ENCODE results near the gene C3orf80. TPM values are rescaled to one million over a fixed set of nuclear protein-coding genes. Genes with fewer than 3 reads are reported as not detected.
"Not testable (repeated sequence)": the region's sequence is repeated elsewhere in the genome, so short reads cannot be mapped to it uniquely, and the experiment has no call there.

The C3orf80 gene
- total RNA-seq, 1 experiment from 2014 or later, result 0.66 TPM

DNA sequence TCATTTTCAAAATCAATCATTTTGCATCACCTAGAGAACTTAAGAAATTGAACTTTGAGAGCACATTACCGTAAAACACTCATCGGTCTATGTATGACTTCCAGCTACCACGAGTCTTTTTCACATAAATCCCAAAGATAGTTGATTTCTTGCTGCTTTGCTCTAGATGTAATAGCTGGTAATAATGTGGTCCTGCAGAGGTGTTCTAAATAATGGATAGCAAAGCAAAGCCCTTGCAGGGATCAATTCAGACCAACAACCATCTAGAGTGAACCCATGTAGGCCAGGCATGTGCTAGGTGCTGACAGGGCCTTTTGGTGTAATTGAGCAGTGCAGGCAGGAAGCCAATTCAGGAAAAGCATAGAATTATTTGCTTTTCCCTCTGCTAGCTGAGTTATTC is 26.1 kb upstream of the C3orf80 start:
- ATAC-seq (no peak), DNase-seq (ENCODE audit: low spot score) (no peak)
- TF ChIP-seq, protein P1, sequence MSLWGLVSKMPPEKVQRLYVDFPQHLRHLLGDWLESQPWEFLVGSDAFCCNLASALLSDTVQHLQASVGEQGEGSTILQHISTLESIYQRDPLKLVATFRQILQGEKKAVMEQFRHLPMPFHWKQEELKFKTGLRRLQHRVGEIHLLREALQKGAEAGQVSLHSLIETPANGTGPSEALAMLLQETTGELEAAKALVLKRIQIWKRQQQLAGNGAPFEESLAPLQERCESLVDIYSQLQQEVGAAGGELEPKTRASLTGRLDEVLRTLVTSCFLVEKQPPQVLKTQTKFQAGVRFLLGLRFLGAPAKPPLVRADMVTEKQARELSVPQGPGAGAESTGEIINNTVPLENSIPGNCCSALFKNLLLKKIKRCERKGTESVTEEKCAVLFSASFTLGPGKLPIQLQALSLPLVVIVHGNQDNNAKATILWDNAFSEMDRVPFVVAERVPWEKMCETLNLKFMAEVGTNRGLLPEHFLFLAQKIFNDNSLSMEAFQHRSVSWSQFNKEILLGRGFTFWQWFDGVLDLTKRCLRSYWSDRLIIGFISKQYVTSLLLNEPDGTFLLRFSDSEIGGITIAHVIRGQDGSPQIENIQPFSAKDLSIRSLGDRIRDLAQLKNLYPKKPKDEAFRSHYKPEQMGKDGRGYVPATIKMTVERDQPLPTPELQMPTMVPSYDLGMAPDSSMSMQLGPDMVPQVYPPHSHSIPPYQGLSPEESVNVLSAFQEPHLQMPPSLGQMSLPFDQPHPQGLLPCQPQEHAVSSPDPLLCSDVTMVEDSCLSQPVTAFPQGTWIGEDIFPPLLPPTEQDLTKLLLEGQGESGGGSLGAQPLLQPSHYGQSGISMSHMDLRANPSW (CRISPR knock-in tag; conservative IDR thresholded peaks at IDR 0.05; ENCODE audit: low read depth), result no peak
- no peak for TF ChIP-seq EMX1 (CRISPR knock-in tag; IDR thresholded peaks at IDR 0.05)
- TF ChIP-seq KAT7 (CRISPR knock-in tag; IDR thresholded peaks at IDR 0.05; ENCODE audit: borderline replicate concordance), result no peak
- TF ChIP-seq FOXK1 (CRISPR knock-in tag; IDR thresholded peaks at IDR 0.05), result no peak
- TF ChIP-seq, protein P2, sequence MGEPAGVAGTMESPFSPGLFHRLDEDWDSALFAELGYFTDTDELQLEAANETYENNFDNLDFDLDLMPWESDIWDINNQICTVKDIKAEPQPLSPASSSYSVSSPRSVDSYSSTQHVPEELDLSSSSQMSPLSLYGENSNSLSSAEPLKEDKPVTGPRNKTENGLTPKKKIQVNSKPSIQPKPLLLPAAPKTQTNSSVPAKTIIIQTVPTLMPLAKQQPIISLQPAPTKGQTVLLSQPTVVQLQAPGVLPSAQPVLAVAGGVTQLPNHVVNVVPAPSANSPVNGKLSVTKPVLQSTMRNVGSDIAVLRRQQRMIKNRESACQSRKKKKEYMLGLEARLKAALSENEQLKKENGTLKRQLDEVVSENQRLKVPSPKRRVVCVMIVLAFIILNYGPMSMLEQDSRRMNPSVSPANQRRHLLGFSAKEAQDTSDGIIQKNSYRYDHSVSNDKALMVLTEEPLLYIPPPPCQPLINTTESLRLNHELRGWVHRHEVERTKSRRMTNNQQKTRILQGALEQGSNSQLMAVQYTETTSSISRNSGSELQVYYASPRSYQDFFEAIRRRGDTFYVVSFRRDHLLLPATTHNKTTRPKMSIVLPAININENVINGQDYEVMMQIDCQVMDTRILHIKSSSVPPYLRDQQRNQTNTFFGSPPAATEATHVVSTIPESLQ (CRISPR knock-in tag; IDR thresholded peaks at IDR 0.05), result no peak
- TF ChIP-seq ZNF671 (CRISPR knock-in tag; IDR thresholded peaks at IDR 0.05), result no peak
- TF ChIP-seq FOXP1 (CRISPR knock-in tag; IDR thresholded peaks at IDR 0.05; ENCODE audit: borderline replicate concordance), result no peak
- TF ChIP-seq NR3C1 (CRISPR knock-in tag; conservative IDR thresholded peaks at IDR 0.05; ENCODE audit: low read depth), result no peak
- no peak for TF ChIP-seq OVOL2 (CRISPR knock-in tag; IDR thresholded peaks at IDR 0.05; ENCODE audit: borderline replicate concordance)
- H3K36me3 Mint-ChIP-seq, result no peaks in the 10 kb centered on the region
- H3K27ac Mint-ChIP-seq, result no peak overlapping the region
- H3K27me3 Mint-ChIP-seq (ENCODE audit: low read depth), result no peaks in the 10 kb centered on the region
- no peak overlapping the region for H3K4me3 Mint-ChIP-seq
- H3K4me1 Mint-ChIP-seq, result no peaks in the 10 kb centered on the region
- ChIA-PET POLR2A (no interaction called here), CTCF (no interaction called here)
- H3K9me3 Mint-ChIP-seq, result peaks cover 6% of the 10 kb centered on the region

- H3K27ac Mint-ChIP-seq, result no peak overlapping the region
- ATAC-seq, result no peak
- CTCF ChIA-PET, result no interaction called here
- H3K9me3 Mint-ChIP-seq, result peaks cover 11% of the 10 kb centered on the region
- no peak for DNase-seq (ENCODE audit: low spot score)
- TF ChIP-seq IRF2 (CRISPR knock-in tag; IDR thresholded peaks at IDR 0.05; ENCODE audit: borderline replicate concordance, low read depth), result no peak
- TF ChIP-seq FOXP4 (CRISPR knock-in tag; IDR thresholded peaks at IDR 0.05), result no peak
- TF ChIP-seq RORB (CRISPR knock-in tag; IDR thresholded peaks at IDR 0.05), result no peak
- TF ChIP-seq, protein P3, sequence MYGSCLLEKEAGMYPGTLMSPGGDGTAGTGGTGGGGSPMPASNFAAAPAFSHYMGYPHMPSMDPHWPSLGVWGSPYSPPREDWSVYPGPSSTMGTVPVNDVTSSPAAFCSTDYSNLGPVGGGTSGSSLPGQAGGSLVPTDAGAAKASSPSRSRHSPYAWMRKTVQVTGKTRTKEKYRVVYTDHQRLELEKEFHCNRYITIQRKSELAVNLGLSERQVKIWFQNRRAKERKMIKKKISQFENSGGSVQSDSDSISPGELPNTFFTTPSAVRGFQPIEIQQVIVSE (CRISPR knock-in tag; IDR thresholded peaks at IDR 0.05; ENCODE audit: borderline replicate concordance), result no peak
- TF ChIP-seq ELF4 (CRISPR knock-in tag; IDR thresholded peaks at IDR 0.05; ENCODE audit: low read depth), result no peak
- TF ChIP-seq NFE2L1 (CRISPR knock-in tag; IDR thresholded peaks at IDR 0.05), result no peak
- H3K36me3 Mint-ChIP-seq, result no peaks in the 10 kb centered on the region
- POLR2A ChIA-PET, result no interaction called here
- no peaks in the 10 kb centered on the region for H3K4me1 Mint-ChIP-seq
- H3K4me3 Mint-ChIP-seq, result no peak overlapping the region
- no peaks in the 10 kb centered on the region for H3K27me3 Mint-ChIP-seq (ENCODE audit: low read depth)
Measured at GRCh38 chr3:160200353-160200752, 24.9 kb upstream of the C3orf80 start.

- H3K36me3 Mint-ChIP-seq; CTCF ChIA-PET; POLR2A ChIA-PET; DNase-seq (ENCODE audit: low spot score); H3K4me1 Mint-ChIP-seq; H3K4me3 Mint-ChIP-seq; H3K27me3 Mint-ChIP-seq (ENCODE audit: low read depth); H3K27ac Mint-ChIP-seq; ATAC-seq: not testable (repeated sequence)
- peaks cover 13% of the 10 kb centered on the region for H3K9me3 Mint-ChIP-seq
Measured at GRCh38 chr3:160204396-160205011, 20.7 kb upstream of the C3orf80 start.

Data from WTC11 (cell line).